ENCODE measurements around the gene VSIG1. TPM values are rescaled to one million over a fixed set of nuclear protein-coding genes. Genes with fewer than 3 reads are reported as not detected.

The VSIG1 gene
- total RNA-seq, 5 donors from 2014 or later (not counting 1 experiment from before 2014, with no cell fraction given): 24.6 to 34.4 (median 32.7) TPM

Other genes starting within 250 kb of the VSIG1 start
- 10 to 100 TPM; 14.9 to 21.1 (median 16.0) TPM for gene MID2, start 219.2 kb upstream of the VSIG1 start, total RNA-seq
- not detected for gene TEX13B, start 62.7 kb upstream of the VSIG1 start, total RNA-seq
- 10 to 100 TPM; 14.0 to 30.9 (median 25.3) TPM for gene PSMD10, start 46.5 kb downstream of the VSIG1 start, total RNA-seq
- gene ATG4A, start 46.7 kb downstream of the VSIG1 start, total RNA-seq: 10 to 100 TPM in 1 of 5 donors, 1 to 10 TPM in 4; 6.2 to 10.1 (median 8.7) TPM